Fibroblast of the aortic adventitia (primary cell): ENCODE data around the gene MAMSTR. TPM values are rescaled to one million over a fixed set of nuclear protein-coding genes. Genes with fewer than 3 reads are reported as not detected.
"Not testable (repeated sequence)": the region's sequence is repeated elsewhere in the genome, so short reads cannot be mapped to it uniquely, and the experiment has no call there.

Source experiments
- DNase-seq: peaks from one replicate; pipeline ENCODE4 v3.0.0-alpha.2; 2010; ENCODE audit warnings: low read depth
- H3K4me3 ChIP-seq: 2 replicates; pipeline ENCODE4 v1.5.1; 2011; ENCODE audit warnings: low read depth, mild to moderate bottlenecking, control low read depth, low read length, moderate library complexity
- total RNA-seq: library from RNA; depleted of rRNA; stranded (reverse); fragments of >200 nt; gene quantifications from 2 replicates; pipeline ENCODE4 v1.2.3, GENCODE V29; 2012; ENCODE audit warnings: low replicate concordance
- TF ChIP-seq, protein P1 (sequence below): IDR thresholded peaks from 2 replicates; pipeline ENCODE4 v1.5.1; 2011; ENCODE audit warnings: mild to moderate bottlenecking, low read length, control low read depth, inconsistent platforms; ENCODE audit not compliant: insufficient read depth

Gene MAMSTR
- total RNA-seq, 1 donor, result 8.0 TPM

DNA sequence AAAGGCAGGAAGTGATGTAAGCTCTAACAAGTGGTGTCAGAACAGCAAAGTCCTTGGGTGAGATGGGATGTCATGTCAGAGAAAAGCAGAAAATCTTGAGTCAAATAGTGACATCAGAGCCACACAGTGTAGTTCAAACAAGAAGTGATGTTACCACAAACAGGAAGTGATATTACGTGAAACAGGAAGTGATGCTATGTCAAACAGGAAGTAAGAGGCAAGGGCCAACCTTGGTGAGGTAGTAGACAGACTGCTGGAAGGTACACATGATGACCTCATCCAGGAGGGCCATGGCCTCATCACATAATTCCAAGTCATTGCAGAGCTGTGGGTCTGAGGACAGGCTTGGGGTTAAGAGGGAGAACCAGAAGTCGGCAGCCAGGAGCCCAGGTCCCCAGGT, 7.0 kb upstream of the MAMSTR start:
- H3K4me3 ChIP-seq, result no peak overlapping the region
- no peak for DNase-seq
- TF ChIP-seq, protein P1, sequence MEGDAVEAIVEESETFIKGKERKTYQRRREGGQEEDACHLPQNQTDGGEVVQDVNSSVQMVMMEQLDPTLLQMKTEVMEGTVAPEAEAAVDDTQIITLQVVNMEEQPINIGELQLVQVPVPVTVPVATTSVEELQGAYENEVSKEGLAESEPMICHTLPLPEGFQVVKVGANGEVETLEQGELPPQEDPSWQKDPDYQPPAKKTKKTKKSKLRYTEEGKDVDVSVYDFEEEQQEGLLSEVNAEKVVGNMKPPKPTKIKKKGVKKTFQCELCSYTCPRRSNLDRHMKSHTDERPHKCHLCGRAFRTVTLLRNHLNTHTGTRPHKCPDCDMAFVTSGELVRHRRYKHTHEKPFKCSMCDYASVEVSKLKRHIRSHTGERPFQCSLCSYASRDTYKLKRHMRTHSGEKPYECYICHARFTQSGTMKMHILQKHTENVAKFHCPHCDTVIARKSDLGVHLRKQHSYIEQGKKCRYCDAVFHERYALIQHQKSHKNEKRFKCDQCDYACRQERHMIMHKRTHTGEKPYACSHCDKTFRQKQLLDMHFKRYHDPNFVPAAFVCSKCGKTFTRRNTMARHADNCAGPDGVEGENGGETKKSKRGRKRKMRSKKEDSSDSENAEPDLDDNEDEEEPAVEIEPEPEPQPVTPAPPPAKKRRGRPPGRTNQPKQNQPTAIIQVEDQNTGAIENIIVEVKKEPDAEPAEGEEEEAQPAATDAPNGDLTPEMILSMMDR, result no peak

DNA sequence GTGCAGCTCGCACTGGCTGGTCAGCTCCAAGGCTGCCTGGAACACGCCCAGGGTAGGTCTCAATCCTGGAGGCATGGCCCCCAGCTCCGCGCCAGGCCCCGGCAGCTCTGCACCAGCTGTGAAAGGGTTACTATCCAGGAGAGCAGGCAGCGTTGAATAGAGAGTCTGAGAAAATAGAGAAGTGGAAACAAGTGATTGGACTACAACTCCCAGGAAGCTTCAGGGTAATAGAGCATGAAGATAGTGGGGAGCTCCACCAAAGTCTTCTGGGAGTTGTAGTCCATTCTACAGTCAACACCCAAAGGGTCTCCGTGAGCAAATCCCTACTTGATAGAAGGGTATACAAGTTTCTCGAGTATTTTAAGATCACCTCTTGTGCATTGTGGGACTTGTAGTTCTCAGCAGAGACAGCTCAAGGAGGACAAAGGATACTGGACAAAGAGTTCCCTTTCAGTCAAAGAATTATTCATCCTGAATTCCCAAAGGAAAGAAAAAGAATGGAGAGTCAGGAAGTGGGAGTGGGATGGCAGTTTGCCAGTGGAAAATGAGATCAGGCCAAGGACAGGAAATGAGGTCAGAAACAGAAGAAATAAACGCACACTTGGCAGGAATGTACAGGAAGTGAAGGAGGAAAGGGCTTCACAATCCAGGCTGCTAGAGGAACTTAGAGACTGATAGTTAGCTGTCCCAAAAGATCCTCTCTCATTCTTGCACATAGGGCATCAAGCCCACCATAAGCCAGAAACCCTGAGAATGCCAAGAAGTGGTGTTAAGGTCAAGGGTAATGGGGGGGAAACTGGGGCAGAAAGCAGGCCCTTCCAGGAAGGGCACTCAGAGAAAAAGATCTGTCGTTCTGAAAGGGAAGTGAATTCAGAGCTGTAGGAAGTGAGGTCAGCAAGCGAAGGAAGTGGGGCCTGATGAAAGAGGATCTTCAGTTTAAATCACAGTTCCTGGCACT, 5.5 kb upstream of the MAMSTR start:
- no peak overlapping the region for H3K4me3 ChIP-seq
- DNase-seq, result peak; percentile 97
- TF ChIP-seq, protein P1, result no peak

DNA sequence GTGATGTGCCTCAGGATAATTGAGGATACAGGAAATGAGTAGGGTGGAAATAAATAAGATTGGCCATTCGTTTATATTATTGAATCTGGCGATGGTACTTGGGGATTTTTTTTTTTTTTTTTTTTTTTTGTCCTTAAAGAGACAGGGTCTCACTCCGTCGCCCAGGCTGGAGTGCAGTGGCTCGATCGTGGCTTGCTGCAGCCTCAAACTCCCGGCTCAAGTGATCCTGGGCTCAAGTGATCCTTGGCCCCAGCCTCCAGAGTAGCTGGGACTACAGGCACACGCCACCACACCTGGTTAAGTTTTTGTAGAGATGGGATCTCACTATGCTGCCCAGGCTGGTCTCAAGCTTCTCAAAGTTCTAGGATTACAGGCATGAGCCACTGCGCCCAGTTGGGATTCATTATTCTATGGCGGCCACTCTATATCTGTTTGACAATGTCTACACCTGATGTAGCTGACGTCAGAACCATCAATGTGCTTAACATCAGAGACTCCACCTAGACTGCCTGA, 2.7 kb upstream of the MAMSTR start:
- TF ChIP-seq, protein P1, result no peak
- no peak for DNase-seq
- no peak overlapping the region for H3K4me3 ChIP-seq

DNA sequence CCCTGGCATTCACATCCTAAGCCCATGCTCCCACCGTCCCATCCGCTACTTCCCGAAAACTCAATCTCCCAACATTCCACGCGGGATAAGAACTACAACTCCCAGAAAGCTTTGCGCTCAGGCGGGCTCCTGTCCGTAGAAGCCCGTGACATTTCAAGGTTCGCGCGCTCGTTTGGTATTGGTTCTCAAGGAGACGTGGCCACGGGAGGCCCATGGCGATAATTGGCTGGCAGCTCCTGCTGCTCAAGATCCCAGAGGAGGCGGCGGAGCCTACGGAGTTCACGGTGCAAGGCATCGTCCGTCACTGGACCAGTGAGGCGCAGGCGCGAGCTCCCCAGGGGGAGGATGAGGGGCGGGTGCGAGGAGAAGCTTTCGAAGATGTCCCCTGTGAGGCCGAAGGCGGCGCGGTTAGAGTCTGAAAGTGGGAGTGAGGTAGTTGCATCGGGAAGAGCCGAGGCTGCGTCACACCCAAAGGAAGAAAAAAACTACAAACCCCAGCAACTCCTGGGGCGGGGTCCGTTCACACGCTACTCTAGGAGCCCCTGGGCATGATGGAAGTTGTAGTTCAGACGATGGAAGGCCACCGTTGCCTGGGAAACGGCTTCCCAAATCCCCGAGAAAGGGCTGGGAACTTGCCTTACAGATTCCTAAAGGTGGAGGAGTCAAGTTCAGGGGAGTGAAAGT, 1.2 kb upstream of the MAMSTR start:
- peak; percentile 99 for DNase-seq
- peak overlapping the region; percentile 75 for H3K4me3 ChIP-seq
- TF ChIP-seq, protein P1, result no peak

DNA sequence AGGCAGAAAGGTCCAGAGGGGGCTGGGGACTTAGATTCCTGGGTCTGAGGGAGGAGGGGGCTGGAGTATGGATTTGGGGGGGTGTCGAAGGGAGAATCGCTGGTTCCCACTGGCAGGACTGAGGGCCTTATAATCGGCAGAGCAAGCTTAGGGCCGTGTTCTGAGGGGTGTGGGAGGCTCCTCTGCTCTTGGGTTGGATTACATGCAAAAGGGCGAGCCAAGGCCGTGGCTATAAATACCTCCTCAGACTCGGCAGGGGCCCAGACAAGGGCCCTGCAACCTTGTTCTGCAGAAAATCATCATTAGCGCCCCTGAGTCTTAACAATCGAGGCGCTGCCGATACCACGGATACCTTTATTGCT, 707 bp upstream of the MAMSTR start:
- peak overlapping the region; percentile 48 for H3K4me3 ChIP-seq
- no peak for DNase-seq
- TF ChIP-seq, protein P1, result no peak

DNA sequence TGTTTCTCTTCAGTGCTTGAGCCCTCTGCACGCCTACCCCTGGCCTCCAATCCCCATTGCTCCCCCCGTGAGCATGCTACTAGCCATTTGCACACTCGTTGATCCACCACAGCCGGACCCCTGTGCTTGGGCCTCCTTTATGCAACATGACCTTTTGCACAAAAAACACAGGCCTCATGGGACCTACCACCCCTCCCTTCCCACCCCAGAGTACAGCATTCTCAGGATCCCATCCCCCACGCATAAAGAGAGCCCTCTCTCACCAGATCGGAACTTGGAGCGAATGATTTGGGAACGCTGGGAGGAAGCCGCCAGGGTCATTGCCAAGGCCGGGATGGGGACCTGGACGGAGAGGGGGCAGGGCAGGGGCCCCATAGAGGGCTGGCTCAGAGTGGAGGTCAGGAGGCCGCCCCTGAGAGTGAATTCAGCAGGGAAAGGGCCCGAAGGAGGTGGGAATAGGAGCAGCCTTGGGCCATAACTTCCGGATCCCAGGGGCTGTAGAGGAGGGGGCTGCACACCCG, 754 bp downstream of the MAMSTR start:
- H3K4me3 ChIP-seq, result no peak overlapping the region
- no peak for DNase-seq
- TF ChIP-seq, protein P1, result no peak

DNA sequence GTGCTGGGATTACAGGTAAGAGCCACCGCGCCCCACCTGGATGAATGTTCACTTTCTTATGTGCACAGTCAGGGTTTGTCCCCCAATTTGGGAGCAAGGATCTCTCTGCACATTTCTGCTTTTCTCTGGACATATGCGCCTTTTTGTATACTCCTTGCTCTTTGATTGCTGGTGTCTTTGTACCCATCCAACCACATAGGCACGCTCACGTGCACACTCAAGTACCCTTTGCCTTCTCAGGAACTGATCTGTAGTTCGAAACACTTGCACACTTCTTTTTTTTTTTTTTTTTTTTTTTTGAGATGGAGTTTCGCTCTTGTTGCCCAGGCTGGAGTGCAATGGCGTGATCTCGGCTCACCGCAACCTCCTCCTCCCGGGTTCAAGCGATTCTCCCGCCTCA, 1.4 kb downstream of the MAMSTR start:
- not testable (repeated sequence) for DNase-seq

More for the DNA sequence above, 1.4 kb downstream of the MAMSTR start:
- not testable (repeated sequence) for H3K4me3 ChIP-seq
